Loucy (cell line): ENCODE results near the gene PCLO.

Source experiments
- H2AFZ ChIP-seq: fragments of 200-600 bp; sonication (generic); 2 replicates; pipeline ENCODE4 v1.6.0; 2016; ENCODE audit warnings: antibody characterized with exemption, mild to moderate bottlenecking, low read length, moderate library complexity
- H3F3A ChIP-seq: fragments of 200-600 bp; 2 replicates; pipeline ENCODE4 v1.6.0; 2016; ENCODE audit warnings: antibody characterized with exemption, low read depth, mild to moderate bottlenecking
- H3K27me3 ChIP-seq: fragments of 200-600 bp; sonication (generic); 2 replicates; pipeline ENCODE4 v1.6.1; 2014; ENCODE audit warnings: low read length, mild to moderate bottlenecking; ENCODE audit not compliant: insufficient read depth, poor library complexity, severe bottlenecking
- H3K36me3 ChIP-seq: fragments of 200-600 bp; sonication (generic); 2 replicates; pipeline ENCODE4 v1.6.1; 2016; ENCODE audit warnings: low read length; ENCODE audit not compliant: insufficient read depth
- H3K4me1 ChIP-seq: fragments of 200-600 bp; sonication (generic); 2 replicates; pipeline ENCODE4 v1.5.1; 2014; ENCODE audit warnings: low read length, mild to moderate bottlenecking; ENCODE audit not compliant: insufficient read depth, poor library complexity, severe bottlenecking
- H3K4me2 ChIP-seq: fragments of 200-600 bp; sonication (generic); 2 replicates; pipeline ENCODE4 v1.6.0; 2014; ENCODE audit warnings: antibody characterized with exemption, low read length, low read depth, mild to moderate bottlenecking; ENCODE audit not compliant: poor library complexity, severe bottlenecking
- H3K4me3 ChIP-seq: fragments of 200-600 bp; sonication (generic); 2 replicates; pipeline ENCODE4 v1.5.1; 2014; ENCODE audit warnings: low read length, mild to moderate bottlenecking, mixed read lengths; ENCODE audit not compliant: poor library complexity, severe bottlenecking
- H3K79me2 ChIP-seq: fragments of 200-600 bp; sonication (generic); 2 replicates; pipeline ENCODE4 v1.6.1; 2014; ENCODE audit warnings: low read length; ENCODE audit not compliant: insufficient read depth
- H3K9ac ChIP-seq: fragments of 200-600 bp; sonication (generic); 2 replicates; pipeline ENCODE4 v1.6.0; 2014; ENCODE audit warnings: mild to moderate bottlenecking, low read depth, low read length, moderate library complexity; ENCODE audit not compliant: poor library complexity, severe bottlenecking
- H3K9me2 ChIP-seq: fragments of 200-600 bp; sonication (generic); replicated peaks from 2 replicates; pipeline ENCODE4 v1.6.1; 2016; ENCODE audit warnings: low read depth, low read length, mixed read lengths
- H3K9me3 ChIP-seq: fragments of 200-600 bp; sonication (generic); 2 replicates; pipeline ENCODE4 v1.6.1; 2014; ENCODE audit warnings: mild to moderate bottlenecking, antibody characterized with exemption, low read length, low read depth; ENCODE audit not compliant: insufficient read depth
- H4K20me1 ChIP-seq: fragments of 200-600 bp; sonication (generic); 2 replicates; pipeline ENCODE4 v1.6.0; 2014; ENCODE audit warnings: antibody characterized with exemption, low read length, mild to moderate bottlenecking; ENCODE audit not compliant: insufficient read depth, poor library complexity, severe bottlenecking
- EZH2phosphoT487 ChIP-seq: fragments of 200-600 bp; IDR thresholded peaks from 2 replicates; pipeline ENCODE4 v1.6.1; 2018; ENCODE audit warnings: antibody characterized with exemption, mild to moderate bottlenecking, moderate library complexity, borderline replicate concordance
- TF ChIP-seq, protein P1 (sequence below): fragments of 200-600 bp; sonication (generic); conservative IDR thresholded peaks from 2 replicates; pipeline ENCODE4 v1.5.1; 2014; ENCODE audit warnings: mild to moderate bottlenecking, antibody characterized with exemption, low read length

Gene PCLO

DNA sequence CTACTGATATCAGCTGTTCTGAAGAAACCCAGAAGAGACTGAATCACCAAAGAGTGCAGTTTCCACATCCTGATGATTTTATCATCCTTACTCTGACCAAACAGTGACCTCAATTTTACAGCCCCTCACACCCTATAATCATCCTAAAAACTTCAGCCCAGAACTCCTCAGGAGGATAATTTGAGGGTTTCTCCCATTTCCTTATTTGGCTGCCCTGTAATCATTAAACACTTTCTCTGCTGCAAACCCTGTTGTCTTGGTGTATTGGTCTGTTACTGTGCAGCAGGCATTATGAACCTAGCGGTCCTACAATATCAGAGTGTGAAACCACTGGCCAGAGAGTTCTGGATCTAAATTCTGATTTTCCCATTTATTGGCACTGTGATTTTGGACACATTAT, 141.7 kb downstream of the PCLO start:
- no peaks in the 10 kb centered on the region for H3K9me2 ChIP-seq
- no peaks in the 10 kb centered on the region for H3F3A ChIP-seq
- no peaks in the 10 kb centered on the region for H3K9me3 ChIP-seq
- H3K4me3 ChIP-seq = no peak overlapping the region
- no peaks in the 10 kb centered on the region for H4K20me1 ChIP-seq
- no peaks in the 10 kb centered on the region for H3K4me1 ChIP-seq
- H3K4me2 ChIP-seq = no peak overlapping the region
- no peaks in the 10 kb centered on the region for H3K27me3 ChIP-seq
- H2AFZ ChIP-seq = no peak overlapping the region
- TF ChIP-seq EZH2phosphoT487 = no peak
- H3K9ac ChIP-seq = no peak overlapping the region
- no peaks in the 10 kb centered on the region for H3K79me2 ChIP-seq
- no peaks in the 10 kb centered on the region for H3K36me3 ChIP-seq

DNA sequence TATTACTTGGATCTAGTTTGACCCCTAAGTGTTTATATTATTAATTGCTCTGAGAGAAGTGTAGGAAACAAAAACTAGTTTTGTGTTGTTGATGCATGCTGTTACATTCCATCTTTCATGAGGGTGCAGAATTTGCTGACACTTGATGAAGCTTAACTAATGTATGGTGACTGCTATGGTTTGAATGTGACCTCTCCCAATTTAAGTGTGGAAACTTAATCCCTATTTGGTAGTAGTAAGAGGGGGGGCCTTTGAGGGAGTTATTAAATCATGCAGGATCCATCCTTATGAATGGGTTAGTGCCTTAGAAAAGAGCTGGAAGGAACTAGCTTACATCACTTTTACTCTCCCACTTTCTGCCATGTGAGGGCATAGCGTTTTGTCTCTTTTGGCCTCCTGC, 142.5 kb downstream of the PCLO start:
- H3K4me1 ChIP-seq = no peaks in the 10 kb centered on the region
- TF ChIP-seq EZH2phosphoT487 = no peak
- TF ChIP-seq, protein P1, sequence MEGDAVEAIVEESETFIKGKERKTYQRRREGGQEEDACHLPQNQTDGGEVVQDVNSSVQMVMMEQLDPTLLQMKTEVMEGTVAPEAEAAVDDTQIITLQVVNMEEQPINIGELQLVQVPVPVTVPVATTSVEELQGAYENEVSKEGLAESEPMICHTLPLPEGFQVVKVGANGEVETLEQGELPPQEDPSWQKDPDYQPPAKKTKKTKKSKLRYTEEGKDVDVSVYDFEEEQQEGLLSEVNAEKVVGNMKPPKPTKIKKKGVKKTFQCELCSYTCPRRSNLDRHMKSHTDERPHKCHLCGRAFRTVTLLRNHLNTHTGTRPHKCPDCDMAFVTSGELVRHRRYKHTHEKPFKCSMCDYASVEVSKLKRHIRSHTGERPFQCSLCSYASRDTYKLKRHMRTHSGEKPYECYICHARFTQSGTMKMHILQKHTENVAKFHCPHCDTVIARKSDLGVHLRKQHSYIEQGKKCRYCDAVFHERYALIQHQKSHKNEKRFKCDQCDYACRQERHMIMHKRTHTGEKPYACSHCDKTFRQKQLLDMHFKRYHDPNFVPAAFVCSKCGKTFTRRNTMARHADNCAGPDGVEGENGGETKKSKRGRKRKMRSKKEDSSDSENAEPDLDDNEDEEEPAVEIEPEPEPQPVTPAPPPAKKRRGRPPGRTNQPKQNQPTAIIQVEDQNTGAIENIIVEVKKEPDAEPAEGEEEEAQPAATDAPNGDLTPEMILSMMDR = no peak
- H3K9ac ChIP-seq = no peak overlapping the region
- no peak overlapping the region for H3K4me2 ChIP-seq
- H3F3A ChIP-seq = no peaks in the 10 kb centered on the region
- H3K27me3 ChIP-seq = no peaks in the 10 kb centered on the region
- H3K4me3 ChIP-seq = no peak overlapping the region
- no peaks in the 10 kb centered on the region for H3K9me3 ChIP-seq
- no peaks in the 10 kb centered on the region for H3K79me2 ChIP-seq
- H3K9me2 ChIP-seq = no peaks in the 10 kb centered on the region
- H2AFZ ChIP-seq = no peak overlapping the region
- no peaks in the 10 kb centered on the region for H3K36me3 ChIP-seq
- no peaks in the 10 kb centered on the region for H4K20me1 ChIP-seq

DNA sequence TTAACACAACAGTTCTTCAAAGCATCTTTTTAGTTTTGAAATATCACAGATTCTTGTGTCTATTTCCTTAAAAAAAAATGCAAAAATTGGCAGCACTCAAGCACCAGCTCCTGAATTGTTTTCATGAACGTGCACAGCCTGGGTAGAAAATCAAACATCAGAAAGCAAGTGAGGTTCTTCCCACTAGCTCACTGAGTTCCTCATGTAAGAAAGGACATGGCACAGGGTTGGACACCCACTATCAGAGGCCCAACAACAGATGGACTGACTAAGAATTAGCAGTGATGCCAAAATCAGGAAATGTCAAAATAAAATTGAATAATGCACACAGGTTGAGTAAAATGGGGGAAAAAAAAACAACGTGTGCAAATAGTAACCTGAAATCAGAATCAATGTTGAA, 146.8 kb downstream of the PCLO start:
- no peak overlapping the region for H2AFZ ChIP-seq
- no peaks in the 10 kb centered on the region for H3F3A ChIP-seq
- H3K9ac ChIP-seq = no peak overlapping the region
- no peaks in the 10 kb centered on the region for H3K27me3 ChIP-seq
- no peaks in the 10 kb centered on the region for H3K36me3 ChIP-seq
- TF ChIP-seq EZH2phosphoT487 = no peak
- TF ChIP-seq, protein P1 = no peak
- no peaks in the 10 kb centered on the region for H3K79me2 ChIP-seq
- no peaks in the 10 kb centered on the region for H4K20me1 ChIP-seq
- H3K9me3 ChIP-seq = no peaks in the 10 kb centered on the region
- no peak overlapping the region for H3K4me2 ChIP-seq
- no peaks in the 10 kb centered on the region for H3K9me2 ChIP-seq
- no peak overlapping the region for H3K4me3 ChIP-seq
- no peaks in the 10 kb centered on the region for H3K4me1 ChIP-seq

DNA sequence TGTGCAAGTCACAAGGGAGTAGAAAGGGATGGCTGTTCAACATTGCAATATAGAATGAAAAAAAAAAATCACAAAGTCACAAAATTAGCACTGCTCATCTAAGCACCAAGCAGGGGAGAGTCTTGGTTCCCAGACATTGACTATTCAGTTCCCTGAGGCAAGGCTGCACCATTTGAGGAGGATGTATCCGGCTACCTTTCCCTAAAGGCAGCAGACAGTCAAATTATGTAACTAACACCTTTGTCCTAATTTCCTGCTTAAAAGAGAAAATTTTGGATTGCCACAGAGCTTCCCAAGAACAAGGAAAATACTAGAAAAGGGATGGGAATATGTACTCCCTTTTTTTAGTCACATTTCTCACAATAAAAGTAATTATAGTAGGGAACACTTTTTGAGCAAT, 148.1 kb downstream of the PCLO start:
- no peak overlapping the region for H3K4me3 ChIP-seq
- H4K20me1 ChIP-seq = no peaks in the 10 kb centered on the region
- no peaks in the 10 kb centered on the region for H3K27me3 ChIP-seq
- no peak overlapping the region for H3K4me2 ChIP-seq
- no peaks in the 10 kb centered on the region for H3K79me2 ChIP-seq
- H3K9me2 ChIP-seq = no peaks in the 10 kb centered on the region
- H3K9ac ChIP-seq = no peak overlapping the region
- no peak overlapping the region for H2AFZ ChIP-seq
- H3F3A ChIP-seq = no peaks in the 10 kb centered on the region
- no peaks in the 10 kb centered on the region for H3K9me3 ChIP-seq
- TF ChIP-seq, protein P1 = no peak
- no peak for TF ChIP-seq EZH2phosphoT487
- H3K36me3 ChIP-seq = no peaks in the 10 kb centered on the region
- no peaks in the 10 kb centered on the region for H3K4me1 ChIP-seq
